NCI-H69 (cell line): Measurements from ENCODE around the gene MDH2.
"Not testable (repeated sequence)": the region's sequence is repeated elsewhere in the genome, so short reads cannot be mapped to it uniquely, and the experiment has no call there.

ENCODE experiments used
- DNase-seq: peaks from one replicate; lab custom pipeline; 2025; lab: John Stamatoyannopoulos, UW

The MDH2 gene

GRCh38 chr7:76071316-76072242 is 23.7 kb downstream of the MDH2 start:
- no peak for DNase-seq

- DNase-seq, result no peak
Measured at GRCh38 chr7:76072243-76073148, 24.6 kb downstream of the MDH2 start.

- no peak for DNase-seq
Measured at GRCh38 chr7:76073335-76073990, 25.6 kb downstream of the MDH2 start.

DNA sequence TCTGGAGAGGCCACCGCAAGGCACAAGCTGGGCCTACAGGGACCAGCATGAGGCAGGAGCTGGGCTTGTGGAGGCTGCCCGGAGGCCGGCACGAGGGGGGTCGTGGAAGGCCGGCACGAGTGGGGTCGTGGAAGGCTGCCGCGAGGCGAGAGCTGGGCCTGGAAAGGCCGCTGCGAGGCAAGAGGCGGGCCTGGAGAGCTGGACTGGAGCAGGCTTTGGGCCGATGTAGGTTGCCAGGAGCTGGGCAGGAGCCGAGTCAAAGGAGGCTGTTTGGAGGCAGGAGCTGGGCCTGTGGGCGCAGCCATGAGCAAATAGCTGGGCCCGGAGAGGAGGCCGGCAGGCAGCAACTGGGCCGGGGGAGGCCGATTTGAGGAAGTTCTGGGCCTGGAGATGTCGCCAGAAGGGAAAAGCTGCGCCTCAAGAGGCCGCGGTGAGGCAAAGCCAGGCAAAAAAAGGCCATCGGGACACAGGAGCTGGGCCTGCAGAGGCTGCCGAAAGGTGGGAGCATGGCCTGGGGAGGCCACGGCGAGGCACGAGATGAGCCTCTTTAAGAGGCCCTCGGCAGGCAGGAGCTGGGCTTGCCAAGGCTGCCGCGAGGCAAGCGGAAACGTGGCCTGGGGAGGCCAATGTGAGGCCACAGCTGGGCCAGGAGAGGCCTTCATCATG is 26.5 kb downstream of the MDH2 start:
- no peak for DNase-seq

- no peak for DNase-seq
Measured at GRCh38 chr7:76074972-76075370, 27.1 kb downstream of the MDH2 start.

- DNase-seq, result no peak
Measured at GRCh38 chr7:76076995-76077394, 29.1 kb downstream of the MDH2 start.

DNA sequence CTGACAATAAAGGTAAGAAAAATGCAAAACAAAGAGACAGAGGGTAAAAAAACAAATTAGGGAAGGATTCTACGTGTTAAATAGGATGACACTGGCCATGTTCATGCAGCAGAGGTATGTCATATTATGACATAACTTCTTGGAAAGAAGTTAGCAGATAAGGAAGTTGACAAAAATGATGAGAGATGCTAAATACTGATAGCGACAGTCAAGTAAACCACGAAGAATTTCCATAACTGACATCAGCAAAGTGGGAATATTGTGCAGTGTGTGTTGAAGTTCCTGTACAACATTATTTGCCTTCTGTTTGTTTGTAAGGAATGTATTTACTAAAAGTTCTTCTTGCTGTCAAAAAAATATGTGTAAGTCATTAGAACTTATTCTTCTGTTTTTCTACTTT is 29.5 kb downstream of the MDH2 start:
- DNase-seq, result no peak

GRCh38 chr7:76080204-76080603 is 32.3 kb downstream of the MDH2 start:
- DNase-seq, result no peak

GRCh38 chr7:76084115-76084514 is 36.2 kb downstream of the MDH2 start:
- peak; percentile 55 for DNase-seq

GRCh38 chr7:76086070-76086469 is 38.2 kb downstream of the MDH2 start:
- no peak for DNase-seq

DNA sequence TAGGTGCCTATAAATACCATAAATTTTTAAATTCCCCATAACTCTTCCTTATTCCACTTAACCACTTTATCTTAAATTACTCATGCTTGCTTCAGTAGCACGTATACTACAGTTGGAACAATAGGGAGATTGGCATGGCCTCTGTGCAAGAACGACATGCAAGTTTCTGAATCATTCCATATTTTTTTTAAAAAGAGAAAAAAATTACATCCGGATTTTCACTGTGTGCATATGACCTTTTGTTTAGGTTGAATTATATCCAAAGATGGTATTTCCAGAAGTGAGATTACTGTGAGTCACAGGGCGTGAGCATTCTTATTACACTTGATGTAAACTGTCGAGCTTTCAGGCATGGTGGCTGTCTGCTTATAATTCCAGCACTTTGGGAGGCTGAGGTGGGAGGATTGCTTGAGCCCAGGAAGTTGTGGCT is 39.5 kb downstream of the MDH2 start:
- not testable (repeated sequence) for DNase-seq

GRCh38 chr7:76089865-76090475 is 42.1 kb downstream of the MDH2 start:
- DNase-seq, result no peak

DNA sequence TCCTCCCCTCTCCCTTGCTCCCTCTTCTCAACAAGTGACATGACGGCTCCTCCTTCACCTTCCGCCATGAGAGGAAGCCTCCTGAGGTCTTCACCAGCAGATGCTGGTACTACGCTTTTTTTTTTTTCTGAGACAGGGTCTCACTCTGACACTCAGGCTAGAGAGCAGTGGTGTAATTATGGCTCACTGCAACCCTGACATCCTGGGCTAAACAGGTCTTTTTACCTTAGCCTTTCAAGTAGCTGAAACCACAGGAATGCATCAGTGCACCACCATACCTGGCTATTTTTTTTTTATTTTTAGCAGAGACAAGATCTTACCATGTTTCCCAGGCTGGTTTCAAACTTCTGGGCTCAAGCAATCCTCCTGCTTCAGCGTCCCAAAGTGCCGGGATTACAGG is 43.6 kb downstream of the MDH2 start:
- DNase-seq, result no peak

DNA sequence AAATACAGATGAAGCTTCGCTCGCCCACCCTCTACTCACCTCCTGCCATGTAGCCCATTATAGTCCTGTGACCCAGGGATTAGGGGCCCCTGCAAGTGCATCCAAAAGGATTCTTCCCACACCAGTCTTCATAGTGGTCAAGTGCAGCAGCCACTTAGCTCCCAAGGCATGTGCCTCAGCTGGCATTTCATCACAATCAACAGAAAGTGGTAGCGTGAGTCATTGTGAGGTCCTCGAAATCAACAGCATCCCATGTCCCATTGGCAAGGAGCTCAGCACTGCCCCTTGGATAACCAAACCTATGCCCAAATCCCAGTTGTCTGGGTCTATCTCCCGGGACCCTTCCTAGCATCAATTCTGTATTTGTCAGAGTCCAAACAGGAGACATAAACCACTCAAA is 45.6 kb downstream of the MDH2 start:
- not testable (repeated sequence) for DNase-seq

DNA sequence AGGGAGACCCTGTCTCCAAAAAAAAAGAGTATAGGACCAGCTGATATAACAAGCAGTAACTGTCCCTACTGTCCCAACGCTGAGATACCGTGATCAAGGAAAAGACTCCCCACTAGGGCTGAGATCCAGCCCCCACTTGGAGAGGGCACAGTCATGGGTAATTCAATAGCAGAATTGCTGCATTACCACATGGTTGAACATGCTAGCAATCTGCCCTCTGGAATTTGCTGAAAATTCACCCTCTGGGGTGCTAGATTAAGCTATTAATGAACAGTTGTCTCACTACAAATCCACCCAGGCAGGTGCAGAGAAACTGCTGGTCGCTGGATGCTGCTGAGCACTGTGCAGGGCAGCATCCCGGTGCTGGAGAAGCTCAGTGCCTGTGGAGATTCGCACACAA is 46.4 kb downstream of the MDH2 start:
- not testable (repeated sequence) for DNase-seq

GRCh38 chr7:76095908-76096307 is 48.0 kb downstream of the MDH2 start:
- DNase-seq, result no peak

DNA sequence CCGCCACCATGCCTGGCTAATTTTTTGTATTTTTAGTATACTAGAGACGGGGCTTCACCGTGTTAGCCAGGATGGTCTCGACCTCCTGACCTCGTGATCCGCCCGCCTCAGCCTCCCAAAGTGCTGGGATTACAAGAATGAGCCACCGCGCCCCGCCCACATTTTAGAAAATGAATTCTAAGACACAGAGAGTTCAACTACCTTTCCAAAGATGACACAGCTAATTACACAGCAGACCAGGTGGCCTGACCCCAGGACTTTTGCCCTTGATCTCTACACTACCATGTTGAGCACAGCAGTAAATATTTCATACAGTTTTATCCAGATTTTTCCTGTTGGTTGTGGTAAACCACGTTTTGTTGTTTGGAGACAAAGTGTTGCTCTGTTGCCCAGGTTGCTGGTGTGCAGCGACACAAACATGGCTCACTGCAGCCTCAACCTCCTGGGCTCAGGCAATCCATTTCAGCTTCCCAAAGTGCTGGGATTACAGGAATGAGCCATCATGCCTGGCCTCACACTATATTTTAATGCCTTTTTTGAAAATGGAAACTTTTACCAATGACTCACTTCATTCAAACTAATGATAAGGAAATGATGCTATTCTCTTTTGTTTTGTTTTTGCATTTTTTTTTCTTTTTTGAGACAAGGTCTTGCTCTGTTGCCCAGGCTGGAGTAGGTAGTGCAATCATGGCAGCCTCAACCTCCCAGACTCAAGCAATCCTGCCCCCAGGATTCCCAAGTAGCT is 54.0 kb downstream of the MDH2 start:
- DNase-seq, result not testable (repeated sequence)

DNA sequence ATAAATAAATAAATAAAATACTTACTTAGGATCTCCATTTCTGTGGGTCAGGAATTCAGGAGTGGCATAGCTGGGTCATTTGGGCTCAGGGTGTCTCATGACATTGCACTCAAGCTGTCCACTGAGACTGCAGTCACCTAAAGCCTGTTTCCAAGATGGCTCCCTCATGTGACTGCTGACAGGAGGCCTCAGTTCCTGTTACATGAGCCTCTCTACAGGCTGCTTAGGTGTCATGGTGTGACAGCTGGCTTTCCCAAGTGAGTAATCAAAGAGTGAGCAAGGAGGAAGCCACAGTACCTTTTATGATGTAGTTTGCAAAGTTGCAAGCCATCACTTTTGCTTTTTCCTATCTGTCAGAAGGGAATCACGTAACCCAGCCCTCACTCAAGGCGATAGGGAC is 55.9 kb downstream of the MDH2 start:
- not testable (repeated sequence) for DNase-seq

DNA sequence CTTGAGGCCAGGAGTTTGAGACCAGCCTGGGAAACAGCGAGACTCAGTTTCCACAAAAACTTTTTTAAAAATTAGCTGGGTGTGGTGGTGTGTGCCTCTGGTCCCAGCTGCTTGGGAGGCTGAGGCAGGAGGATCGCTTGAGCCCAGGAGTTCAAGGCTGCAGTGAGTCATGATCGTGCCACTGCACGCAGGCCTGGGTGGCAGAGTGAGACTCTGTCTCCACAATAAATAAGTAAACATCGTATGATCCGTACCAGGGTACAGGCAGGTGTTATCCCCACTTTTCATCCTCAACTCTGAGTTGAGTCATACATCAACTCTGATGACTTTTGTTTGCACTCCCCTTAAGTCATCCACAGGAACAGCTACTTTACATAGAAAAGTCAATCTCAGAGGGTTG is 58.2 kb downstream of the MDH2 start:
- DNase-seq, result peak; percentile 42

DNA sequence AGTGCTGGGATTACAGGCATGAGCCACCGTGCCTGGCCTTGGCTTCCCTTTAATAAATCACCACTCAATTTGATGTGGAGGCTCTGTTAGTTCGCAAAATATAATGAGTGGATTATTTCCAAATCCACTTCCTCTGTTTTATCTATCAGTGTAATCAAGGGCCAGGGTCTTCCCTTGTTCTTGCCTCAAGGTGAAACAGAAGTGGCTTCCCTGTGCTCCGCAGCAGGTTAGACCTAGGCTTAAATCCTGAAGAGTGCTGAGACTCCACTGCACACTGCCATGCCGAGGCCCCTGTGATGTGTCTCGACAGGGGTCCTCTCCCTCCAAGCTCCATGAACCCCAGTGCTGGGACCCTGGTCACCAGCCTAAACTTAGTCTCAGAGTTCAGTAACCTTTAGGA is 59.0 kb downstream of the MDH2 start:
- DNase-seq, result no peak
